GM12878 (cell line): ENCODE results near the gene PDE11A.

Experiments used
- BHLHE40 ChIP-seq, 2 experiments: fragments of 450-650 bp in 1 of 2; IDR thresholded peaks; 2 replicates each; pipeline ENCODE4 v1.6.1; 2011 to 2017; ENCODE audit warnings: low read depth in 2 of 2, borderline replicate concordance in 1 of 2, improper control_type of control experiment in 1 of 2, low read length in 1 of 2, mild to moderate bottlenecking in 1 of 2
- CHD1 ChIP-seq: IDR thresholded peaks from 2 replicates; pipeline ENCODE4 v1.6.1; 2012; ENCODE audit warnings: low read depth, low read length, improper control_type of control experiment
- CREB1 ChIP-seq: IDR thresholded peaks from 2 replicates; pipeline ENCODE4 v1.6.1; 2012; ENCODE audit warnings: low read depth, mild to moderate bottlenecking, inconsistent platforms
- CTCF ChIP-seq, 3 experiments: IDR thresholded peaks in 2 of 3; conservative IDR thresholded peaks in 1 of 3; 2 replicates each; pipeline ENCODE4 v1.5.1; 2011; ENCODE audit warnings: low read depth in 3 of 3, low read length in 3 of 3, mild to moderate bottlenecking in 3 of 3, control low read depth in 2 of 3, moderate library complexity in 2 of 3, inconsistent platforms in 1 of 3, mixed read lengths in 1 of 3; ENCODE audit not compliant: control insufficient read depth in 2 of 3, insufficient read depth in 1 of 3; ENCODE audit errors: extremely low read depth in 1 of 3
- ELK1 ChIP-seq: IDR thresholded peaks from 2 replicates; pipeline ENCODE4 v1.6.1; 2012; ENCODE audit warnings: low read depth, low read length, improper control_type of control experiment
- EP300 ChIP-seq, 2 experiments: fragments of 150-350 bp in 1 of 2; IDR thresholded peaks; 2 replicates each; pipeline ENCODE4 v1.6.1; 2011 to 2012; ENCODE audit warnings: low read depth in 2 of 2, low read length in 2 of 2, borderline replicate concordance in 1 of 2, improper control_type of control experiment in 1 of 2, inconsistent platforms in 1 of 2; ENCODE audit not compliant: control insufficient read depth in 1 of 2
- EZH2 ChIP-seq: IDR thresholded peaks from 2 replicates; pipeline ENCODE4 v1.6.1; 2012; ENCODE audit warnings: low read depth, mild to moderate bottlenecking, control low read depth, inconsistent platforms, low read length, borderline replicate concordance; ENCODE audit not compliant: control insufficient read depth
- GABPA ChIP-seq: IDR thresholded peaks from 2 replicates; pipeline ENCODE4 v1.6.1; 2014; ENCODE audit warnings: antibody characterized with exemption, low read depth, mild to moderate bottlenecking, inconsistent platforms
- HDAC2 ChIP-seq: fragments of 200-600 bp; sonication (generic); IDR thresholded peaks from 2 replicates; pipeline ENCODE4 v1.6.1; 2017
- IKZF1 ChIP-seq: fragments of 450-650 bp; conservative IDR thresholded peaks from 2 replicates; pipeline ENCODE4 v1.6.1; 2017; ENCODE audit warnings: antibody characterized with exemption, mild to moderate bottlenecking
- MXI1 ChIP-seq: fragments of 150-350 bp; IDR thresholded peaks from 2 replicates; pipeline ENCODE4 v1.6.1; 2011; ENCODE audit warnings: low read depth, mild to moderate bottlenecking, inconsistent platforms, low read length, improper control_type of control experiment
- NFYB ChIP-seq: IDR thresholded peaks from 2 replicates; pipeline ENCODE4 v1.6.1; 2011; ENCODE audit warnings: low read depth, mild to moderate bottlenecking, low read length, improper control_type of control experiment, moderate library complexity; ENCODE audit not compliant: insufficient read depth
- POLR2AphosphoS5 ChIP-seq: IDR thresholded peaks from 2 replicates; pipeline ENCODE4 v1.6.1; 2011; ENCODE audit warnings: mild to moderate bottlenecking, low read length, inconsistent platforms
- SMAD1 ChIP-seq: fragments of 450-650 bp; IDR thresholded peaks from 2 replicates; pipeline ENCODE4 v1.6.1; 2018; ENCODE audit warnings: mild to moderate bottlenecking, low read depth; ENCODE audit not compliant: partially characterized antibody

DNA sequence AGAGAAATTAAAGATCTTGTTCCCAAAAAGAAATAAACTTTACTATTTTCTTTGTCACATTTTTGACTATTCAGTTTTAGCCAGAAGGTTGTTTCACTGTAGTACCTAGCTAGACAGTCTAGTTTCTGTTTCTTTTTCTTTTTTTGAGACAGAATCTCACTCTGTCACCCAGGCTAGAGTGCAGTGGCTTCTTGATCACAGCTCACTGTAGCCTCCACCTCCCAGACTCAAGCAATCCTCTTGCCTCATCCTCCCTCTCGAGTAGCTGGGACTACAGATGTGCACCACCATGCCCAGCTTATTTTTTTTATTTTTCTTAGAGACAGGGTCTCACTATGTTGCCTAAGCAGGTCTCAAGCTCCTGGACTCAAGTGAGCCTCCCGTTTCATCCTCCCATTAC, 41.9 kb upstream of the PDE11A start:
- TF ChIP-seq HDAC2 (no peak), CTCF (IDR thresholded peaks at IDR 0.05 in 2 of 3, conservative IDR thresholded peaks at IDR 0.05 in 1 of 3; ENCODE audit: control insufficient read depth in 2 of 3, extremely low read depth in 1 of 3, insufficient read depth in 1 of 3, low read depth in 3 of 3, low read length in 3 of 3) (no peak), GABPA (no peak), NFYB (no peak), EP300 (IDR thresholded peaks at IDR 0.05; ENCODE audit: borderline replicate concordance in 1 of 2, control insufficient read depth in 1 of 2, low read depth in 2 of 2, low read length in 2 of 2) (no peak), POLR2AphosphoS5 (no peak), BHLHE40 (IDR thresholded peaks at IDR 0.05; ENCODE audit: borderline replicate concordance in 1 of 2, low read depth in 2 of 2, low read length in 1 of 2) (no peak), MXI1 (no peak), IKZF1 (no peak), CHD1 (no peak), ELK1 (no peak), CREB1 (no peak), EZH2 (no peak), SMAD1 (no peak)
